ENCODE measurements around the gene IFNGR1. TPM values are rescaled to one million over a fixed set of nuclear protein-coding genes. Genes with fewer than 3 reads are reported as not detected.

Gene IFNGR1
- total RNA-seq, 6 experiments from 2014 or later = 25.8 to 88.8 (median 37.4) TPM

DNA sequence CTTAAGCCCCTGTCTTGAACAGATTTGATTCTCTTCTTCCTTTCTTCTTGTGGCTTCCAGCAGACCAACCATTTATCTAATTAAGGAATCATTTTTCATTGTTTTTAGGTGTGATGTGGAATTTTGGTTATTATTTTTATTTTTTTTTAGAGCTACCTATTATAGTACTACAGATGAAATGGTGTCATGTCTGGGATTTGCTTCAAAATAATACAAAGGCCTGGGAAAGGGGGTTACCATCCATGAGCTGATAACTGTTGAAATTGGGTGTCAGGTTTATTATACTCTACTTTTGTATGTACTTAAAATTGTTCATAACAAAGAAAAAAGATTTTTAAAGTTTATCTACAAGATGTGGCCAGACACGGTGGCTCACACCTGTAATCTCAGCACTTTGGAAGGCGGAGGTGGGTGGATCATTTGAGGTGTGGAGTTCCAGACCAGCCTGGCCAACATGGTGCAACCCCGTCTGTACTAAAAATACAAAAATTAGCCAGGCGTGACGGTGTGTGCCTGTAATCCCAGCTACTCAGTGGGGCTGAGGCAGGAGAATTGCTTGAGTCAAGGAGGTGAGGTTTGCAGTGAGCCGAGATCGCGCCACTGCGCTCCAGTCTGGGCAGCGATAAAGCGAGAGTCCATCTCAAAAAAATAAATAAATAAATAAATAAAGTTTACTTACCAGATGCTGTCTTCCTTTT is 46.3 kb downstream of the IFNGR1 start:
- no peak overlapping the region for H3K4me3 ChIP-seq
- DNase-seq (no peak), ATAC-seq (no peak)
- WGBS (ENCODE audit: insufficient coverage, low coverage, low lambda C conversion rate, missing lambda C conversion rate) = 96% methylated on average over 9 of the region's 11 CpGs
- no peak overlapping the region for H3K27ac ChIP-seq
- no peaks in the 10 kb centered on the region for H3K36me3 ChIP-seq
- intact Hi-C loops (cut with DNase I) = no loop called here
- no peaks in the 10 kb centered on the region for H3K4me1 ChIP-seq
- no peaks in the 10 kb centered on the region for H3K9me3 ChIP-seq
- no peaks in the 10 kb centered on the region for H3K27me3 ChIP-seq
- TF ChIP-seq POLR2A (IDR thresholded peaks at IDR 0.05) = no peak
- TF ChIP-seq, protein P1, sequence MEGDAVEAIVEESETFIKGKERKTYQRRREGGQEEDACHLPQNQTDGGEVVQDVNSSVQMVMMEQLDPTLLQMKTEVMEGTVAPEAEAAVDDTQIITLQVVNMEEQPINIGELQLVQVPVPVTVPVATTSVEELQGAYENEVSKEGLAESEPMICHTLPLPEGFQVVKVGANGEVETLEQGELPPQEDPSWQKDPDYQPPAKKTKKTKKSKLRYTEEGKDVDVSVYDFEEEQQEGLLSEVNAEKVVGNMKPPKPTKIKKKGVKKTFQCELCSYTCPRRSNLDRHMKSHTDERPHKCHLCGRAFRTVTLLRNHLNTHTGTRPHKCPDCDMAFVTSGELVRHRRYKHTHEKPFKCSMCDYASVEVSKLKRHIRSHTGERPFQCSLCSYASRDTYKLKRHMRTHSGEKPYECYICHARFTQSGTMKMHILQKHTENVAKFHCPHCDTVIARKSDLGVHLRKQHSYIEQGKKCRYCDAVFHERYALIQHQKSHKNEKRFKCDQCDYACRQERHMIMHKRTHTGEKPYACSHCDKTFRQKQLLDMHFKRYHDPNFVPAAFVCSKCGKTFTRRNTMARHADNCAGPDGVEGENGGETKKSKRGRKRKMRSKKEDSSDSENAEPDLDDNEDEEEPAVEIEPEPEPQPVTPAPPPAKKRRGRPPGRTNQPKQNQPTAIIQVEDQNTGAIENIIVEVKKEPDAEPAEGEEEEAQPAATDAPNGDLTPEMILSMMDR (IDR thresholded peaks at IDR 0.05) = no peak

DNA sequence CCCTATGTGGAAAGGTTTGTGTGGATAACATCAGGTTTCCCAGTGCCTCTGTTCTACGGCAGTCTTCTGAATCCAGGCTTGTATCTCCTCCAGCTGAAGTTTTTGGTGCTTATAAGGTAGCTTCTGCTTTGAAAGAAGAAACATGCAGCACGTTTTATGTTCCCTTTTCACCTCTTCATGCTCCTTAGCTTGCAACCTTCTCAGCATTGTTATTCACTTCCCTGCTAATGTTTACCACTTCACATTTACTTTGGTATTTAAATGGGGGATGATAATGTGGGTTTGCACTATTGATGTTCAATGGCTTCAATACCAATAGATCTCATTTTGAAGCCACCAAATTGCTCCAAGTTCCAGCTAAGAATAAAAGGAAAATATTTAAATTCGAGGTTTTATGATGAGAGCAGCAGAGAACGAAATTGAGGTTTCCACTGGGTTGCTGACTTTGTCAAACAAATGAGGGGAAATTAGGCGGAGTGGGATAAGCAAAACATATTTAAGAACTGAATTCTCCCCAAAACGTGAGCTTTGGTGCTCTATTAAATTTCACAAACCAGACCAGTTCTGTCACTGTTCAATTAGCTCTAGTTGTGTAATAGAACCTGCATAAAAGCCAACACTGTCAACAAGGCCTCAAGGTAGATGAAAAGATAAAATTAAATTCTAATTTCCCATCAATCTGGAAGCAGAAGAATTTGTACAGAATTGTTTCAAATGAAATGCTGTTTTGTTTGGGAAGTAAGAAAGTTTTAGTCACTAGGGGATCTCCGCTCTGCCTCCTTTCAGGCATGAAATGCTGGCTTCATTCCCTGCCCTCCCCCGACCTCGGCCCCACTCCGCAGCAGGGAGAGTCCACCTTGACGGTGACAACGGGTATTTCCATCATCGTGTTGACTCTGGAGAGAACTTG is 47.1 kb downstream of the IFNGR1 start:
- Histone ChIP-seq H3K27me3 (no peaks in the 10 kb centered on the region), H3K36me3 (no peaks in the 10 kb centered on the region), H3K4me1 (no peaks in the 10 kb centered on the region), H3K27ac (no peak overlapping the region), H3K9me3 (no peaks in the 10 kb centered on the region), H3K4me3 (no peak overlapping the region)
- TF ChIP-seq, protein P1 (IDR thresholded peaks at IDR 0.05) = no peak
- TF ChIP-seq POLR2A (IDR thresholded peaks at IDR 0.05) = no peak
- ATAC-seq (no peak), DNase-seq (no peak)
- intact Hi-C loops (cut with DNase I) = no loop called here
- WGBS (ENCODE audit: insufficient coverage, low coverage, low lambda C conversion rate, missing lambda C conversion rate) = 55% methylated on average over 13 of the region's 13 CpGs

DNA sequence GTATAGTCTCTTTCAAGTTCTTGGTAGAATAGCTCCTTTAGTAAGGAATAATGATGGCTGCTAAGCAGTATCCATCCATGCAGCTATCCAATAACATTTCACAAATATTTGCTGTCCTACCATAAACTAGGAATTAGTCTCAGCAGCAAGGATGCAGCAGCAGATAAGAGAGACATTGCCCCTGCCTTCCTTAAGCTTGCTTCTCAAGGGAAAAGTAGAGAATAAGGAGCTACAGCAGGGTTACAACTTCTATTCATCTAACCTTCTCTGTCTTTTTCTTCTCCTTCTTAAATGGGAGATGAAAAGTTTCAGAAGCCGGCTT is 48.2 kb downstream of the IFNGR1 start:
- DNase-seq (no peak), ATAC-seq (no peak)
- Histone ChIP-seq H3K27me3 (no peaks in the 10 kb centered on the region), H3K4me1 (no peaks in the 10 kb centered on the region), H3K4me3 (no peak overlapping the region), H3K27ac (no peak overlapping the region), H3K36me3 (no peaks in the 10 kb centered on the region), H3K9me3 (no peaks in the 10 kb centered on the region)
- TF ChIP-seq, protein P1 (IDR thresholded peaks at IDR 0.05) = no peak
- TF ChIP-seq POLR2A (IDR thresholded peaks at IDR 0.05) = no peak
- WGBS (ENCODE audit: insufficient coverage, low coverage, low lambda C conversion rate, missing lambda C conversion rate) = 63% methylated on average over 1 of the region's 1 CpG
- intact Hi-C loops (cut with DNase I) = no loop called here

DNA sequence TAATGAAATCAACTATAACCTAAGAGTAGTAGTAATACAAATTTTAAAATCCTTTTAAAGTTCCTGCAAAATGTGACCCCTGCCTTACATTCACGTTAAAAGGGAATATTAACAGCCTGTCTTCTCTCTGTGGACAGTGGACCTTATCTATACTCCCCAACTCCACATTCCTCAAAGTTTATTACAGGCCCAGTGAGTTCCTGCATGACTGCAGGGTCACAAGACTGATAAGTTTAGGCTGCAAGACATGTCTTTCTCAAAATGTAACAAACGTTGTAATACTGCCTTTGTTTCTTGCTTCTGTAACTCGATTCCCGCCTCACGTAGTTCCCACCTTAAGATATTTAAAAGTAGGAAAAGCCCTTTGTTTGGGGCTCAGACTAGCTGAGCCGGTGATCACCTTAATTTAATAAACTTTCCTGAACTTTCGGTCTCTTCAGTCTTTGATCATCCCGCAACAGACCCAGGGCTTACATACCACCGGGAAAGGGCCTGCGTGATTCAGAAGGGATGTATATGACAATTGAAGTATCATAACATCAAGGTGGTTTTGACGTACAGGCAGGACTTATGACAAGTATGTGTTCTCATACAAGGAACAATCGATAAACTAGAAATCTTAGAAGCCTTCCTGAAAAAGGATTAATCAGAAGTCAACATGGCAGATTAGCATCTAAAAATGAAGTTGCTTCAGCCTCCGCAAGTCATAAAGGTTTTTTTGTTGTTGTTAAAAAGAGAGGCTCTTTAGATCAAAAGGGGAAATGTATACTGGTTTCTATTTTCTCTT is 48.7 kb downstream of the IFNGR1 start:
- ATAC-seq = no peak
- WGBS (ENCODE audit: insufficient coverage, low coverage, low lambda C conversion rate, missing lambda C conversion rate) = 82% methylated on average over 13 of the region's 13 CpGs
- H3K36me3 ChIP-seq = no peaks in the 10 kb centered on the region
- no peak overlapping the region for H3K27ac ChIP-seq
- H3K4me3 ChIP-seq = no peak overlapping the region
- H3K9me3 ChIP-seq = no peaks in the 10 kb centered on the region
- TF ChIP-seq, protein P1 (IDR thresholded peaks at IDR 0.05) = no peak
- TF ChIP-seq POLR2A (IDR thresholded peaks at IDR 0.05) = no peak
- no peaks in the 10 kb centered on the region for H3K27me3 ChIP-seq
- intact Hi-C loops (cut with DNase I) = no loop called here
- DNase-seq = no peak
- no peaks in the 10 kb centered on the region for H3K4me1 ChIP-seq

Data from right lobe of liver (tissue), 6 donors.